ENCODE measurements around the gene RANBP3L.
"Not testable (repeated sequence)": the region's sequence is repeated elsewhere in the genome, so short reads cannot be mapped to it uniquely, and the experiment has no call there.

The RANBP3L gene

GRCh38 chr5:36206913-36207312, 94.8 kb downstream of the RANBP3L start:
- DNase-seq (ENCODE audit: low spot score): no peak

- no peak for DNase-seq (ENCODE audit: low spot score)
Observed at GRCh38 chr5:36205329-36205728, 96.4 kb downstream of the RANBP3L start.

DNA sequence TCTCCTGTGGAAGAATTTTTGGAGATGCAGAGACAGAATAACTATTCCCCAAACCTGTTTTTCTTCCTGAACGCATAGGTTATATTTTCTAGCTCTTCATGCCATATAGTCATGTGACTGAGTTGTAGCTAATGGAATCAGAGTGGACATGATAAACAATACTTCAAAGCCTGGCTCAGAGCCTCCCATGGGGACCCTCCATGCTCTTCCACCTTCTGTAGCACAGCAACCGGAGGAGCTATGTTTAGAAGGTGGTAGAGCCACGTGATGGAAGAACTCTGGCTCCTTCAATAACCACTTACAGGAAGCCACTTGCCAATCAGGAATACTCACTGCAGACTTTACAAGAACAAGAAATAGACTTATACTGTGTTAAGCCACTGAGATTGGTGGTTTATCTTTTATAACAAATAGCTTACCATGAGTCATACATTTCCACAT, 99.2 kb downstream of the RANBP3L start:
- no peak for DNase-seq (ENCODE audit: low spot score)

GRCh38 chr5:36200513-36200912, 101.2 kb downstream of the RANBP3L start:
- no peak for DNase-seq (ENCODE audit: low spot score)

- no peak for DNase-seq (ENCODE audit: low spot score)
Observed at GRCh38 chr5:36199620-36200019, 102.1 kb downstream of the RANBP3L start.

DNA sequence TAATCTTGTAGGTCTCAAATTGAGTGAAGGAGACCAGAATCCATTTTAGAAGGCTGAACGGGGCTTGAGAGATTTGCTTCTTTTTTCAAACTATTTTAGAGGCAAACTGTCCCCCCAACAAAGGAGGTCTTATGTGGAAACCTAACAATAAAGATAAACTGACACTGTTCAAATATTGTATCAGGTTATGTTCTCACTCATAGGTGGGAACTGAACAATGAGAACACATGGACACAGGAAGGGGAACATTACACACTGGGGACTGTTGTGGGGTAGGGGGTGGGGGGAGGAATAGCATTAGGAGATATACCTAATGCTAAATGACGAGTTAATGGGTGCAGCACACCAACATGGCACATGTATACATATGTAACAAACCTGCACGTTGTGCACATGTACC, 102.9 kb downstream of the RANBP3L start:
- DNase-seq (ENCODE audit: low spot score): not testable (repeated sequence)
